A673 (cell line): ENCODE data around the gene WDFY4.

Experiments used
- EZH2 ChIP-seq: fragments of 200-600 bp; sonication (generic); IDR thresholded peaks from 2 replicates; pipeline ENCODE4 v1.6.1; 2017; ENCODE audit warnings: borderline replicate concordance, low read depth, mild to moderate bottlenecking, mixed read lengths, antibody characterized with exemption, low read length; ENCODE audit not compliant: poor library complexity, severe bottlenecking
- TF ChIP-seq, protein P1 (sequence below): fragments of 300-800, 200-600 bp; sonication (generic); conservative IDR thresholded peaks from 2 replicates; pipeline ENCODE4 v1.5.1; 2017; ENCODE audit warnings: low read depth, mild to moderate bottlenecking, antibody characterized with exemption, low read length, moderate library complexity, mixed read lengths

DNA sequence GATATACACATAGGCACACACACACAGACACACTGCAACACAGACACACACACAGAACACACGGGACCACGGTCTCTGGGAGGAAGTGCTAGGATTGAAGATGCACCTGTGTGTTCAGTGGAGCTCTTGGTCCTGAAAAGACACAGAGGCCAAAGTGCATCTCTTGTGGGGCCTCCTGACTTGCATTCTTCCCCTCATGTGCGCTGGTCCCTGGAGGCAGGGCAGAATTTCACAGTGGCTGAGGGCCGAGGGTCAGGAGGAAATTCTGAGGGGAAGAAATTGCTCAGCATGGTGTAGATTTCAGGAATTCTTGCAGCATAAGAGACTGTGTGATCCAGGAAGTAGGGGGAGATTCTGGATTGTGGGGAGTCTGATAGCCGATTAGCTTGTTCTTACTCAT is 35.9 kb downstream of the WDFY4 start:
- TF ChIP-seq, protein P1, sequence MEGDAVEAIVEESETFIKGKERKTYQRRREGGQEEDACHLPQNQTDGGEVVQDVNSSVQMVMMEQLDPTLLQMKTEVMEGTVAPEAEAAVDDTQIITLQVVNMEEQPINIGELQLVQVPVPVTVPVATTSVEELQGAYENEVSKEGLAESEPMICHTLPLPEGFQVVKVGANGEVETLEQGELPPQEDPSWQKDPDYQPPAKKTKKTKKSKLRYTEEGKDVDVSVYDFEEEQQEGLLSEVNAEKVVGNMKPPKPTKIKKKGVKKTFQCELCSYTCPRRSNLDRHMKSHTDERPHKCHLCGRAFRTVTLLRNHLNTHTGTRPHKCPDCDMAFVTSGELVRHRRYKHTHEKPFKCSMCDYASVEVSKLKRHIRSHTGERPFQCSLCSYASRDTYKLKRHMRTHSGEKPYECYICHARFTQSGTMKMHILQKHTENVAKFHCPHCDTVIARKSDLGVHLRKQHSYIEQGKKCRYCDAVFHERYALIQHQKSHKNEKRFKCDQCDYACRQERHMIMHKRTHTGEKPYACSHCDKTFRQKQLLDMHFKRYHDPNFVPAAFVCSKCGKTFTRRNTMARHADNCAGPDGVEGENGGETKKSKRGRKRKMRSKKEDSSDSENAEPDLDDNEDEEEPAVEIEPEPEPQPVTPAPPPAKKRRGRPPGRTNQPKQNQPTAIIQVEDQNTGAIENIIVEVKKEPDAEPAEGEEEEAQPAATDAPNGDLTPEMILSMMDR, result no peak
- no peak for TF ChIP-seq EZH2
